Smooth muscle cell (in vitro differentiated cells): ENCODE measurements around the gene HAO2. TPM values are rescaled to one million over a fixed set of nuclear protein-coding genes. Genes with fewer than 3 reads are reported as not detected.

Source experiments
- DNase-seq: peaks from one replicate; lab custom pipeline; 2025; ENCODE audit not compliant: unreplicated experiment; lab: John Stamatoyannopoulos, UW
- H2AFZ ChIP-seq: fragments of 200-600 bp; sonication (generic); 2 replicates; pipeline ENCODE4 v1.6.0; 2016; ENCODE audit warnings: antibody characterized with exemption, low read depth, mild to moderate bottlenecking
- H3F3A ChIP-seq: fragments of 200-600 bp; sonication (generic); 2 replicates; pipeline ENCODE4 v1.6.0; 2017; ENCODE audit warnings: antibody characterized with exemption, low read depth
- H3K27ac ChIP-seq: fragments of 200-600 bp; sonication (generic); 2 replicates; pipeline ENCODE4 v1.5.1; 2016; ENCODE audit warnings: low read depth, mild to moderate bottlenecking
- H3K27me3 ChIP-seq: fragments of 200-600 bp; sonication (generic); 2 replicates; pipeline ENCODE4 v1.6.1; 2016; ENCODE audit warnings: low read depth, mild to moderate bottlenecking
- H3K36me3 ChIP-seq: fragments of 200-600 bp; sonication (generic); 2 replicates; pipeline ENCODE4 v1.5.1; 2016; ENCODE audit warnings: low read depth
- H3K4me1 ChIP-seq: fragments of 200-600 bp; sonication (generic); 2 replicates; pipeline ENCODE4 v1.5.1; 2016; ENCODE audit warnings: low read depth
- H3K4me2 ChIP-seq: fragments of 200-600 bp; sonication (generic); 2 replicates; pipeline ENCODE4 v1.6.0; 2016; ENCODE audit warnings: mild to moderate bottlenecking
- H3K4me3 ChIP-seq: fragments of 200-600 bp; sonication (generic); 2 replicates; pipeline ENCODE4 v1.5.1; 2016; ENCODE audit warnings: mild to moderate bottlenecking
- H3K79me2 ChIP-seq: fragments of 200-600 bp; sonication (generic); 2 replicates; pipeline ENCODE4 v1.6.0; 2016; ENCODE audit warnings: low read depth, mild to moderate bottlenecking
- H3K9ac ChIP-seq: fragments of 200-600 bp; sonication (generic); 2 replicates; pipeline ENCODE4 v1.6.0; 2016; ENCODE audit warnings: low read depth
- H3K9me3 ChIP-seq: fragments of 200-600 bp; sonication (generic); replicated peaks from 2 replicates; pipeline ENCODE4 v1.5.1; 2016; ENCODE audit warnings: low read depth
- H4K20me1 ChIP-seq: fragments of 200-600 bp; sonication (generic); 2 replicates; pipeline ENCODE4 v1.6.0; 2016; ENCODE audit warnings: low read depth
- WGBS: methylation state at CpG from one replicate; pipeline ENCODE4 v1.1.7; 2016; ENCODE audit warnings: low lambda C conversion rate; 5-methylcytosine and 5-hydroxymethylcytosine counted together
- polyA plus RNA-seq: library from polyadenylated mRNA; unstranded; fragments of >200 nt; fragmentation: Nextera tagmentation; extraction: Ambion mirVana; gene quantifications from 2 replicates; pipeline ENCODE4 v1.2.1, GENCODE V29; 2016
- total RNA-seq: library from RNA; depleted of rRNA; stranded (reverse); fragments of >200 nt; gene quantifications from 2 replicates; pipeline ENCODE4 v1.2.3, GENCODE V29; 2014
- TF ChIP-seq, protein P1 (sequence below): fragments of 200-600 bp; sonication (generic); IDR thresholded peaks from 2 replicates; pipeline ENCODE4 v1.5.1; 2017; ENCODE audit warnings: borderline replicate concordance, mild to moderate bottlenecking, antibody characterized with exemption; ENCODE audit not compliant: insufficient read depth, poor library complexity, severe bottlenecking

Gene HAO2
- total and polyA plus RNA-seq, 2 experiments from 2014 or later: not detected

- no peak overlapping the region for H3K9ac ChIP-seq
- no peak for DNase-seq
Measured at GRCh38 chr1:119330466-119331189, 38.0 kb upstream of the HAO2 start.

DNA sequence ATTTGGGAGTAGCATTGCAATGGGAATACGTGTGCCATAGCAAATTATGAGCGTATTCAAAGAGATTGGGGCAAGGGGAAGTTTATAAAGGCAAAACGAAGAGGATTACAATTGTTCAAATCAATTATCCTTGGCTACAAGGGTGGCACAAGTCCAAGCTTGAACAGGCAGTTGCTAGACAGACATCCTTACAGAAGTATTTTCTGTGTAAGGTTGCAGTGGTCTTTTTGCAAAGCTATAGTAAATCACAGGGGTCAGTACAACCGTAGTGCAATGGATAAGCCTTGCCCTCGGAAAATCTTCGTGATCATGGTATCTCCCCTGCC lies 37.4 kb upstream of the HAO2 start:
- Histone ChIP-seq H3K36me3 (no peaks in the 10 kb centered on the region), H3K9ac (no peak overlapping the region), H3K9me3 (no peaks in the 10 kb centered on the region), H3K4me1 (peaks cover 12% of the 10 kb centered on the region), H2AFZ (no peak overlapping the region), H3K4me2 (no peak overlapping the region), H3K4me3 (no peak overlapping the region), H4K20me1 (no peaks in the 10 kb centered on the region), H3K27ac (no peak overlapping the region), H3K79me2 (no peaks in the 10 kb centered on the region), H3K27me3 (peaks cover 34% of the 10 kb centered on the region), H3F3A (no peaks in the 10 kb centered on the region)
- WGBS: 90% methylated on average over 6 of the region's 6 CpGs
- TF ChIP-seq, protein P1, sequence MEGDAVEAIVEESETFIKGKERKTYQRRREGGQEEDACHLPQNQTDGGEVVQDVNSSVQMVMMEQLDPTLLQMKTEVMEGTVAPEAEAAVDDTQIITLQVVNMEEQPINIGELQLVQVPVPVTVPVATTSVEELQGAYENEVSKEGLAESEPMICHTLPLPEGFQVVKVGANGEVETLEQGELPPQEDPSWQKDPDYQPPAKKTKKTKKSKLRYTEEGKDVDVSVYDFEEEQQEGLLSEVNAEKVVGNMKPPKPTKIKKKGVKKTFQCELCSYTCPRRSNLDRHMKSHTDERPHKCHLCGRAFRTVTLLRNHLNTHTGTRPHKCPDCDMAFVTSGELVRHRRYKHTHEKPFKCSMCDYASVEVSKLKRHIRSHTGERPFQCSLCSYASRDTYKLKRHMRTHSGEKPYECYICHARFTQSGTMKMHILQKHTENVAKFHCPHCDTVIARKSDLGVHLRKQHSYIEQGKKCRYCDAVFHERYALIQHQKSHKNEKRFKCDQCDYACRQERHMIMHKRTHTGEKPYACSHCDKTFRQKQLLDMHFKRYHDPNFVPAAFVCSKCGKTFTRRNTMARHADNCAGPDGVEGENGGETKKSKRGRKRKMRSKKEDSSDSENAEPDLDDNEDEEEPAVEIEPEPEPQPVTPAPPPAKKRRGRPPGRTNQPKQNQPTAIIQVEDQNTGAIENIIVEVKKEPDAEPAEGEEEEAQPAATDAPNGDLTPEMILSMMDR: no peak
- no peak for DNase-seq

More at GRCh38 chr1:119330466-119331189, 38.0 kb upstream of the HAO2 start:
- 81% methylated on average over 6 of the region's 6 CpGs for WGBS
- no peak overlapping the region for H3K27ac ChIP-seq
- H2AFZ ChIP-seq: no peak overlapping the region
- TF ChIP-seq, protein P1: no peak
- peaks cover 40% of the 10 kb centered on the region for H3K27me3 ChIP-seq
- no peaks in the 10 kb centered on the region for H3K9me3 ChIP-seq
- no peak overlapping the region for H3K4me3 ChIP-seq
- no peaks in the 10 kb centered on the region for H3F3A ChIP-seq
- no peaks in the 10 kb centered on the region for H4K20me1 ChIP-seq
- peaks cover 12% of the 10 kb centered on the region for H3K4me1 ChIP-seq
- H3K36me3 ChIP-seq: no peaks in the 10 kb centered on the region
- H3K4me2 ChIP-seq: no peak overlapping the region
- no peaks in the 10 kb centered on the region for H3K79me2 ChIP-seq

DNA sequence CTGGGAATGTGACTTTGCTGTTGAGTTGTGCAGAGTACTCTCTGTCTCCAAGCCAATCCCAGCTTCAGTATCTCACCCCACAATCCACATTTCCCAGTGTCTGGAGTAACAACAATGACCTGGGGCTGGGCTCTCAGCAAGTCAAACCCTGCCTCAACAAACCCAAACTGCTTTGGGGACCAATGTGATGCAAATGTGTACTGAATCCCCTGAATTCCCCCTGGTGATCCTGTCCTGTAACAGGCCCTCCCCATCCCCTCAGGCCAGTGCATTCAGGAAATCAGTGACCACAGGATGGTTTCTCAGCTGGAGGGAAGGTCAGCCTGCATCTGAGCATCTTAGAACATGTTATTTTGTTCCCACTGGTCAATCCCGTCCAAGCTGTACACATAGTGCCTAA lies 36.7 kb upstream of the HAO2 start:
- no peaks in the 10 kb centered on the region for H3K9me3 ChIP-seq
- H3K9ac ChIP-seq: no peak overlapping the region
- peaks cover 27% of the 10 kb centered on the region for H3K27me3 ChIP-seq
- DNase-seq: no peak
- no peak overlapping the region for H3K4me3 ChIP-seq
- H3K4me1 ChIP-seq: peaks cover 12% of the 10 kb centered on the region
- H3F3A ChIP-seq: no peaks in the 10 kb centered on the region
- H2AFZ ChIP-seq: no peak overlapping the region
- H3K79me2 ChIP-seq: no peaks in the 10 kb centered on the region
- H3K4me2 ChIP-seq: no peak overlapping the region
- H3K36me3 ChIP-seq: no peaks in the 10 kb centered on the region
- no peaks in the 10 kb centered on the region for H4K20me1 ChIP-seq
- TF ChIP-seq, protein P1: no peak
- no peak overlapping the region for H3K27ac ChIP-seq
- 92% methylated on average over 1 of the region's 1 CpG for WGBS

DNA sequence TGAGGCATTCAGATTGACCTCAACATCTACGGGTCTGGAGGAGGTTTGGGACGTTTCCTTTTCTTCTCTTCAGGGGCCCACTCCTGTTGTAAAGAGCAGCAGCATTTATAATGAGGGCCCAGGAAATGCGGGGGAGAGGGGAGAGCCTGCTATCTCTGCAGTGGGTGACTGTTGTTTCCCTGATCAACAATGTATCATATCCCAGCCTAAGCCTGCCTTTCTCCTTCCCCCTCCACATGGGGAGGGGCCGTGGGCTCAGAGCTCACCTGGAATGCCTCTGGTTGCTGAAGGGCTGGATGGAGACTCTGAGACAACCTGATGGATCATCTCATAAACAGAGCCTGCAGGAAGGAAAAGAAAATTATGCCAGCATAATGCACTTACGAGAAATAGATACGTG lies 36.0 kb upstream of the HAO2 start:
- H3K79me2 ChIP-seq: no peaks in the 10 kb centered on the region
- H3K36me3 ChIP-seq: no peaks in the 10 kb centered on the region
- H3K4me3 ChIP-seq: no peak overlapping the region
- H3K4me2 ChIP-seq: no peak overlapping the region
- no peak overlapping the region for H3K9ac ChIP-seq
- no peaks in the 10 kb centered on the region for H3K9me3 ChIP-seq
- no peak overlapping the region for H3K27ac ChIP-seq
- H3F3A ChIP-seq: no peaks in the 10 kb centered on the region
- peaks cover 26% of the 10 kb centered on the region for H3K27me3 ChIP-seq
- H3K4me1 ChIP-seq: peaks cover 12% of the 10 kb centered on the region
- no peak for DNase-seq
- TF ChIP-seq, protein P1: no peak
- 68% methylated on average over 6 of the region's 6 CpGs for WGBS
- no peak overlapping the region for H2AFZ ChIP-seq
- no peaks in the 10 kb centered on the region for H4K20me1 ChIP-seq
